Activated naive CD8-positive, alpha-beta T cell treated with anti-CD3 and anti-CD28 coated beads, Interleukin-2, amount 10 ng/mL, durations not matched to agents 7 days and 5 days (primary cell): Measurements from ENCODE around the gene HIGD1A. TPM values are rescaled to one million over a fixed set of nuclear protein-coding genes. Genes with fewer than 3 reads are reported as not detected.
"Not testable (repeated sequence)": the region's sequence is repeated elsewhere in the genome, so short reads cannot be mapped to it uniquely, and the experiment has no call there.

Experiments used
- ATAC-seq: fragments of 150-1000 bp; cut with Tn5 transposase; one replicate; pipeline ENCODE4 v1.10.0; 2021; ENCODE audit warnings: low read depth, moderate library complexity
- POLR2A ChIA-PET: fragments of 350-600 bp; sonication (Branson Sonifier 250); formaldehyde crosslinking; loops from one replicate; lab custom pipeline; 2021; ENCODE audit warnings: antibody characterized with exemption; lab: Charles Lee
- DNase-seq: peaks from one replicate; pipeline ENCODE4 v3.0.0; 2021
- H3K27ac Mint-ChIP-seq: one replicate; pipeline ENCODE4 v1.8.0; 2022; ENCODE audit warnings: mild to moderate bottlenecking, mixed read lengths
- H3K27me3 Mint-ChIP-seq: one replicate; pipeline ENCODE4 v1.8.0; 2022; ENCODE audit warnings: mild to moderate bottlenecking, moderate library complexity, mixed read lengths
- H3K36me3 Mint-ChIP-seq: one replicate; pipeline ENCODE4 v1.8.0; 2021; ENCODE audit warnings: mild to moderate bottlenecking, mixed read lengths
- H3K4me1 Mint-ChIP-seq: one replicate; pipeline ENCODE4 v1.8.0; 2021; ENCODE audit warnings: mixed read lengths
- H3K4me3 Mint-ChIP-seq: one replicate; pipeline ENCODE4 v1.8.0; 2022; ENCODE audit warnings: mild to moderate bottlenecking, moderate library complexity, mixed read lengths
- H3K9me3 Mint-ChIP-seq: one replicate; pipeline ENCODE4 v1.8.0; 2021; ENCODE audit warnings: mixed read lengths
- total RNA-seq, 2 experiments: library from RNA; stranded (reverse); gene quantifications; one replicate each; pipeline ENCODE4 v1.2.3, GENCODE V29; 2021

Gene HIGD1A
- total RNA-seq, 2 experiments from 2014 or later, result 40.3 to 44.5 TPM

DNA sequence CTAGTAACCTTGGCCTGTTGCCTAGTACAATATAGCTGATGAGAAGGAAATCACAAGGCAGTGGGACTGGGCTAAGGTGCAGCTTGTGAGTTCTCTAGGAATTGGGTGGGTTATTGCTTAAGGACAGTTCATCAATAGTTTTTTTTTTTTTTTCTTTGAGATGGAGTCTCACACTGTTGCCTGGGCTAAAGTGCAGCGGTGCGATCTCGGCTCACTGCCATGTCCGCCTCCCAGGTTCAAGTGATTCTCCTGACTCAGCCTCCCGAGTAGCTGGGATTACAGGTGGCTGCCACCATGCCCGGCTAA is 16.4 kb upstream of the HIGD1A start:
- POLR2A ChIA-PET, result interaction anchor here (0.7 kb wide), 1 partner anchor 78 kb away, joined by 3 read pairs; no protein-coding TSS in a partner anchor
- Mint-ChIP-seq H3K4me1 (peaks cover 7% of the 10 kb centered on the region), H3K27ac (no peak overlapping the region), H3K36me3 (no peaks in the 10 kb centered on the region), H3K9me3 (no peaks in the 10 kb centered on the region), H3K27me3 (peaks cover 4% of the 10 kb centered on the region), H3K4me3 (no peak overlapping the region)
- DNase-seq (no peak), ATAC-seq (no peak)

DNA sequence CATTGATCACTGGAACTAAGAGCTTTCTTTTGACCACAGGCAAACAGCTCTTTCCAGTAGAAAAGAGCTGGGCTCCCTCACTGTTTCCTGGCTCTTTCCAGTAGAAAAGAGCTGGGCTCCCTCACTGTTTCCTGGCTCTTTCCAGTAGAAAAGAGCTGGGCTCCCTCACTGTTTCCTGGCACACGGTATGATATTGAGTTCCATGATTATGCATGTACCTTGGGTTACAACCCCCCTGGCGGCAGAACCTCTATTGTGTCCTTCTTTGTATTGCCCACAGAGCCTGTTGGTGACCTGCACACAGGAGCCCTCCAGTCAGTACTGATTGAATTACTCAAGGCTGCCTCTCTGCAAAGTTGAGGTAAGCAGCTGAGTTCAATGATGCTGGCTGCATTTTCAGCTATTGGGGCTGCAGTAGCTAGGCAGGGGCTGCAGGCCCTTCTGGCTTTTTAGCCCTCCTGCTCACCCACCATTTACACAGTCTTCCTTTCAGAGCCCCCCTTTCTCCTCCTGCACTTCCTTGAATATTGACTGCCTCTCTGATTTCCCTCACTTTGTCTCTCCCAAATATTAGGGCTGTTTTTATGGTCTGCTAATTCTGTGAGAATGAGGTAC is 15.2 kb upstream of the HIGD1A start:
- Mint-ChIP-seq H3K4me1 (peaks cover 7% of the 10 kb centered on the region), H3K36me3 (no peaks in the 10 kb centered on the region), H3K9me3 (no peaks in the 10 kb centered on the region), H3K27me3 (no peaks in the 10 kb centered on the region), H3K27ac (no peak overlapping the region), H3K4me3 (no peak overlapping the region)
- ATAC-seq (no peak), DNase-seq (no peak)
- POLR2A ChIA-PET, result no interaction called here

DNA sequence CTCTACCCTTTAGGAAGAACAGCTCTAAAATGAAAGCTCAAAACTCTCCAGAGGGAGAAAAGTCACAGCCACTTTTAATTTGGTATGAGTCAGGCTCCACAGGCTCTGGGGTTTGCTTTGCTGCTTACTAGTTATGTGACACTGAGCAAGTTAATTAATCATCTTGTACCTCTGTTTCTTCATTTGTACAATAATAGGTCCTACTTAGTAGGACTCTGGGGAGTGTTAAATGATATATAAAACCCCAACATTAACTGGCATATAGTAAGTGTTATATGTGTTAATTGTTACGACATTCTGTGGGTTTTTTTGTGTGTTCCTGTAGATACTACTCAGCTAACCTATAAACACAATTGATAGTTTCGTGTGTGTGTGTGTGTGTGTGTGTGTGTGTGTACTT is 11.5 kb upstream of the HIGD1A start:
- ATAC-seq (no peak), DNase-seq (no peak)

DNA sequence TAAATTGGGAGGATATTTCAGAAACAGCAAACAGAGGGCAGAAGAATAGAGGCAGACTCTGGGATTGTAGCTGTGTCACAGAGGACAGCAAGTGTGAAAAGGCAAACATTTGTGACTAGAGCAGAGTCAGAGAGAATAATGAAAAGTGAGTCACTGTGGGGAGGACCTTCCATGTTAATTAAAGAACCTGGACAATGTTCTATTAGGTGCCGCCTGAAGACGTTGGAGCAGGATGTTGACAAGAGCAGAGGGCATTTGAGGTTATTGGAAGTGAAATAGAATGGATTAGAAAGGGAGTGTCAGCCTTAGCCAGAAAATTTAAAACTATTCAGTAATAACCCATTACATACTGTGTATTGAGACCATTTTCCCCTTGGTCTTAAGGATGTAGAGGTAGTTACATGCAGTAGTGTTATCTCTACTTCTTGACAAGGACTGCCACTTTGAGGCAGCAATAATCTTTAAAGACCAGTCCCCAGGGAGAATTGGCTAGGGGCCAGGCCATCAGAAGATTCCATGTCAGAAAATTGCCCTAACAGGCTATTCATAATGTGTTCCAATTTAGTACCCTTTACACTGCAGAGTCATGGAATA is 10.7 kb upstream of the HIGD1A start:
- POLR2A ChIA-PET, result no interaction called here

More for the DNA sequence above, 11.5 kb upstream of the HIGD1A start:
- H3K4me1 Mint-ChIP-seq, result no peaks in the 10 kb centered on the region
- POLR2A ChIA-PET, result interaction anchor here (0.7 kb wide), 1 partner anchor 99 kb away, joined by 3 read pairs; no protein-coding TSS in a partner anchor
- peaks cover 7% of the 10 kb centered on the region for H3K27me3 Mint-ChIP-seq
- no peak overlapping the region for H3K27ac Mint-ChIP-seq
- no peaks in the 10 kb centered on the region for H3K36me3 Mint-ChIP-seq
- H3K9me3 Mint-ChIP-seq, result no peaks in the 10 kb centered on the region
- no peak overlapping the region for H3K4me3 Mint-ChIP-seq

DNA sequence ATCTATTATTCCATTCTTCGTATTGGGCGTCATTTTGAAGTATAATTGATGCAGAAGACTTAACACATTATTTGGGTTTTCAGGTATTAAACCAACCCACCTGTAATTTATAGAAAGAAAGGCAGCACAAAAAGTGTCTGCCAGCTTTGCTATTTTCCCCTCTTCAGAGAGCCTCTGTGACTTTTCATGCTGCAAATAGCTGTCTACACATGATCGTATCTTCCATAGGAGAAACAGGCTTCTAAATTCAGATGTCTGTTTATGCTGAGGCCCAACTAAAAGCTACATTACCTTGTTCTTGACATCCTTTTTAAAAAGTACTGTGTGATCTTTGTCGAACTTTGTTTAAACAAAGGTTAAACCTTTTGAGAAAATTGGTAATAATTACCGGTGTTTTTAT is 10.0 kb upstream of the HIGD1A start:
- ATAC-seq, result no peak
- POLR2A ChIA-PET, result no interaction called here
- no peak overlapping the region for H3K4me3 Mint-ChIP-seq

More for the DNA sequence above, 10.7 kb upstream of the HIGD1A start:
- H3K36me3 Mint-ChIP-seq, result no peaks in the 10 kb centered on the region
- H3K4me3 Mint-ChIP-seq, result no peak overlapping the region
- ATAC-seq (no peak), DNase-seq (no peak)
- H3K27me3 Mint-ChIP-seq, result peaks cover 11% of the 10 kb centered on the region
- no peak overlapping the region for H3K27ac Mint-ChIP-seq
- no peaks in the 10 kb centered on the region for H3K9me3 Mint-ChIP-seq
- H3K4me1 Mint-ChIP-seq, result no peaks in the 10 kb centered on the region

DNA sequence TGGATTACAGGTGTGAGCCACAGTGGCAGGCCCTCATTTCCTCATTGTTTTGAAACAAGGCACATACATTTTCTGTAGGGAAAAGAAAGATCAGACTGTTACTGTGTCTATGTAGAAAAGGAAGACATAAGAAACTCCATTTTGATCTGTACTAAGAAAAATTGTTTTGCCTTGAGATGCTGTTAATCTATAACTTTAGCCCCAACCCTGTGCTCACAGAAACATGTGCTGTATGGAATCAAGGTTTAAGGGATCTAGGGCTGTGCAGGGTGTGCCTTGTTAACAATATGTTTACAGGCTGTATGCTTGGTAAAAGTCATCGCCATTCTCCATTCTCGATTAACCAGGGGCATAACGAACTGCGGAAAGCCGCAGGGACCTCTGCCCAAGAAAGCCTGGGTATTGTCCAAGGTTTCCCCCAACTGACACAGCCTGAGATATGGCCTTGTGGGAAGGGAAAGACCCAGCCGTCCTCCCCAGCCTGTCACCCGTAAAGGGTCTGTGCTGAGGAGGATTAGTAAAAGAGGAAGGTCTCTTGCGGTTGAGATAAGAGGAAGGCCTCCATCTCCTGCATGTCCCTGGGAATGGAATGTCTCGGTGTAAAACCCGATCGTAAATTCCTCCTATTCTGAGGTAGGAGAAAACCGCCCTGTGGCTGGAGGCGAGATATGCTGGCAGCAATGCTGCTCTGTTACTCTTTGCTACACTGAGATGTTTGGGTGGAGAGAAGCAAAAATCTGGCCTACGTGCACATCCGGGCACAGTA is 7.0 kb upstream of the HIGD1A start:
- not testable (repeated sequence) for DNase-seq, ATAC-seq, H3K4me3 Mint-ChIP-seq

More for the DNA sequence above, 10.0 kb upstream of the HIGD1A start:
- no peak overlapping the region for H3K27ac Mint-ChIP-seq
- H3K9me3 Mint-ChIP-seq, result no peaks in the 10 kb centered on the region
- DNase-seq, result no peak
- no peaks in the 10 kb centered on the region for H3K36me3 Mint-ChIP-seq
- H3K4me1 Mint-ChIP-seq, result no peaks in the 10 kb centered on the region
- H3K27me3 Mint-ChIP-seq, result peaks cover 17% of the 10 kb centered on the region

DNA sequence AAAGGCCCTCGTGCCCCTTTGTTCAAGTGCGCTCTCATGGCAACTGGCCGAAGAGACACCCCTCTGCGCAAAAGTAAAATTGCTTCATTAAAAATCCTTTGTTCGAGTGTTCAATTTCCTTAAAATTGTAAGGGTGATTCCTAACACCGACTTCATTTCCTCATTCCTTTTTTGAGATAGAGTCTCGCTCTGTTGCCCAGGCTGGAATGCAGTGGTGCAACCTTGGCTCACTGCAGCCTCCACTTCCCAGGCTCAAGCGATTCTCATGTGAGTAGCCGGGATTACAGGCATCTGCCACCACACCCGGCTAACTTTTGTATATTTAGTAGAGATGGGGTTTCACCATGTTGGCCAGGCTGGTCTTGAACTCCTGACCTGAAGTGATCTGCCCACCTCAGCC is 6.4 kb upstream of the HIGD1A start:
- POLR2A ChIA-PET, H3K4me3 Mint-ChIP-seq, DNase-seq, H3K27ac Mint-ChIP-seq, H3K9me3 Mint-ChIP-seq, H3K36me3 Mint-ChIP-seq, ATAC-seq, H3K4me1 Mint-ChIP-seq: not testable (repeated sequence)
- H3K27me3 Mint-ChIP-seq, result peaks cover 35% of the 10 kb centered on the region

More for the DNA sequence above, 7.0 kb upstream of the HIGD1A start:
- H3K27me3 Mint-ChIP-seq, result peaks cover 30% of the 10 kb centered on the region
- H3K36me3 Mint-ChIP-seq, H3K27ac Mint-ChIP-seq, H3K4me1 Mint-ChIP-seq, H3K9me3 Mint-ChIP-seq, POLR2A ChIA-PET: not testable (repeated sequence)

DNA sequence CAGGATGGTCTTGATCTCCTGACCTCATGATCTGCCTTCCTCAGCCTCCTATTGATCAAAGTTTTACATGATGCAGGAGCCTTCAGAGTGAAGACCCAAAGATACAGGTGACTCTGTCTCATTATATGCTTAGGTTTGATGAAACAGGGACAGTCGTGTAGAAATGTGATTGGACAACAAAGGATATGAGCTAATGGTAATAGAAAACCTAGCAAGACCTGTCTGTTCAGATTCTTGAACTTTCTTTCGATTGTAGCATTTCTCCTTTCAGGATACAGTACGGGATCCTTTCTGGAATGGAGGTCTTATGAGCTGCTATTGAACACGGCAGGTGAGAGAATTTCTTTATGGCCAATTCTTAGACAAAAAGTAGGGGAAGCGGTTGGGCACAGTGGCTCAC is 4.9 kb upstream of the HIGD1A start, which contains the start of gene ACKR2:
ACKR2 (plus strand) TSS at position 244 of the 400 bp plus-strand sequence. CDS start 55,058 bp downstream, outside the sequence.
- Mint-ChIP-seq H3K36me3 (peaks cover 1% of the 10 kb centered on the region), H3K4me3 (no peak within 1 kb of the TSS), H3K27ac (no peak within 1 kb of the TSS), H3K9me3 (no peaks in the 10 kb centered on the region), H3K4me1 (peaks cover 6% of the 10 kb centered on the region), H3K27me3 (peaks cover 42% of the 10 kb centered on the region)
- POLR2A ChIA-PET, result interaction anchor here (0.6 kb wide), 1 partner anchor 821 kb away, joined by 3 read pairs; no protein-coding TSS in a partner anchor
- ATAC-seq (no peak), DNase-seq (no peak)

DNA sequence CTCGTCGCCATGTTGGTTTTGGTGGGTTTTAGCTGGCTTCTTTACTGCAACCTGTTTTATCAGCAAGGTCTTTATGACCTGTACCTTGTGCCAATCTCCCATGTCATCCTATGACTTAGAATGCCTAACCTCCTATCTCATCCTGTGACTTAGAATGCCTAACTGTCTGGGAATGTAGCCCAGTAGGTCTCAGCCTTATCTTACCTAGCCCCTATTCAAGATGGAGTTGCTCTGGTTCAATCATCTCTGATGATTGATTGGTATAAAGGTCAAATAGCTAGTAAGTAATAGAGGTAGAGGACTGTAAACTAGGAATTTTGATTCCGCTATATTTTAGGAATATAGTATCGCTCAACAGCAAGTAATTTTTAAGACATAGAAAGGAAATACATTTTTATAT is 3.6 kb upstream of the HIGD1A start:
- Mint-ChIP-seq H3K4me1 (peaks cover 13% of the 10 kb centered on the region), H3K27ac (no peak overlapping the region), H3K9me3 (no peaks in the 10 kb centered on the region), H3K4me3 (no peak overlapping the region), H3K27me3 (peaks cover 42% of the 10 kb centered on the region), H3K36me3 (peaks cover 3% of the 10 kb centered on the region)
- ATAC-seq (no peak), DNase-seq (no peak)
- POLR2A ChIA-PET, result no interaction called here

DNA sequence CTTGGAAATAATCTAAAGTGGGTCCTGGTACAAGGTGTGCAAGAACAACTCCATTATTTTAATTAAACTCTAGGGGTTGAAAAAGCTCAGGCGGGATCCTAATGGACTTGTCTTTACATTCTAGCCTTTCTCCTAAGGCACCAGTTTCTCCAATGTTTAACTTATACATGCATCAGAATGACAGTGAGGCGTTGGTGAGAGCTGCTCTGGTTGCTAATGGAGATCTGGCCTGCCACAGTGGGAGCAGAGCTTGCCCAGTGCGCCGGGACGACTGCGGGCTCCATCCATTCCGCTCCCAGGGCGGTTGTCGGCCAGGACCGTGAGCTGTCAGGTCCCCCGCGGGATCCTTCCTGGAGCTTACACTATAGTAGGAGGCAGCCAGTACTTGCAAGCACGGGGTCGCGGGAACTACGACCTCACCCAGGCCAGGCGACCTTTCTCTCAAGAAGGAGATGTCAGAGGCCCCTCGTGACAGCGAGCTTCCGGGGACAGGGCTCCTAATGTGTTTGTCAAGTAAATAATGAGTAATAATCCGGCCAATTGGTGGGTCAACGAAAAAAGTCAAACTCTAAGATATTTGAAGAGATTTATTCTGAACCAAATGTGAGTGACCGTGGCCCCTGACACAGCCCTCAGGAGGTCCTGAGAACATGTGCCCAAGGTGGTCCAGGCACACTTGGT is 991 bp upstream of the HIGD1A start:
- Mint-ChIP-seq H3K9me3 (no peaks in the 10 kb centered on the region), H3K4me3 (peak overlapping the region; percentile 98), H3K27ac (no peak overlapping the region), H3K27me3 (peaks cover 30% of the 10 kb centered on the region), H3K4me1 (peaks cover 30% of the 10 kb centered on the region), H3K36me3 (peaks cover 7% of the 10 kb centered on the region)
- DNase-seq (no peak), ATAC-seq (no peak)
- POLR2A ChIA-PET, result interaction anchor here (1.2 to 2.2 kb wide), 2 partner anchors 12 to 26 kb away, joined by 3 to 11 read pairs; no protein-coding TSS in a partner anchor

DNA sequence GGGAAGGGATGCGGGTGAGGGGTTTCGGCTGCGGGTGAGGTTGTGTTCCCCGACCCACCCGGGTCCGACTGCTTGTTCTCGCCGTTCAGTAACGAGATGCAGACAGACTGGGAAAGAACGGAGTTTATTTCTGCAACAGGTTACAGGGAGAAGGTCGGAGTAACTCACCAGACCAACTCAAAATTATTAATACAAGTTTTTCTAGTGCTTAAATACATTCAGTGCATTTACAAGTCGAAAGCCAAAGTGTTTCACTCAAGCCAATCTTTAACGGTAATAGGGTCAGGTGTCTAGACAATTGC is 492 bp upstream of the HIGD1A start:
- DNase-seq (no peak), ATAC-seq (no peak)
- POLR2A ChIA-PET, result interaction anchor here (0.8 to 2.2 kb wide), 4 partner anchors 12 to 792 kb away, joined by 3 to 11 read pairs (median 3); no protein-coding TSS in a partner anchor
- Mint-ChIP-seq H3K4me3 (peak overlapping the region; percentile 98), H3K9me3 (no peaks in the 10 kb centered on the region), H3K4me1 (peaks cover 32% of the 10 kb centered on the region), H3K27ac (peak overlapping the region; percentile 94), H3K36me3 (peaks cover 9% of the 10 kb centered on the region), H3K27me3 (peaks cover 30% of the 10 kb centered on the region)

DNA sequence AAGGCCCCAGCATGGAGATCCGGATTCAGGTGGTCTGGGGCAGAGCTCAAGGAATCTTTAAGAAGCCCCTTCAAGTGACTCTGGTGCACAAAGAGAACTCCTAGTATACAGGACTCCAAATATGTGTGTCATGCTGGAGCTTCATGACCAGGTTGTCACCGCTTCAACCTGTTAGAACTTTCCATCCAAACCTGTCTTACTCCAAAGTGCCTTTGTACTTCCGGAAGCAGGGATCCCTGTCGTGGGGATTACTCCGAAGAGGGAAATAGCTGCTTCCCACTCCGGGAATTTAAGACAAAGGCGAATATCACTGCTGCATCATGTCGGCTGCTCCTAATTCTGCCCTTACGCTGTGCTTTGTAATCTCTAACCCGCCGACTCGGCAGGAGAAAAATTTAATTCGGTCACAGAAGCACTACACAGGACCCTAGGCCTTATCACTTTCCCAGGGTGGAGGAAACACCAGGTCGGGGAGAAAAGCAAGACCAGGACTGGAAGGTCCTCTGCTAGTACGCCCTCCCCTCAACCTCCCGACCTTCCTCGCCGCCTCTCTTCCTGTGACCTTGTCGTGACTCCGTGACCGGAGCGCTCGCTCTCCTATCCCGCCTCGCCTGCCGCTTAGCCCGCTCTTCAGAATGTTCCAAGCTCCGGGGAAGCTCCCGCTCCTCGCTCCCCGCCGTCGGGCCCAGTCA is 730 bp downstream of the HIGD1A start:
- ATAC-seq (peak; percentile 7), DNase-seq (no peak)
- peaks cover 21% of the 10 kb centered on the region for H3K27me3 Mint-ChIP-seq
- POLR2A ChIA-PET, result interaction anchor here (1.1 to 2.2 kb wide), 5 partner anchors 8 to 203 kb away, joined by 3 to 11 read pairs (median 4); partner anchors contain the start of gene NKTR
- H3K4me1 Mint-ChIP-seq, result peaks cover 35% of the 10 kb centered on the region
- peaks cover 2% of the 10 kb centered on the region for H3K9me3 Mint-ChIP-seq
- peak overlapping the region; percentile 94 for H3K27ac Mint-ChIP-seq
- peaks cover 15% of the 10 kb centered on the region for H3K36me3 Mint-ChIP-seq
- peak overlapping the region; percentile 98 for H3K4me3 Mint-ChIP-seq
